Esophagus (tissue), 2 donors: ENCODE results near the gene USP40. TPM values are rescaled to one million over a fixed set of nuclear protein-coding genes. Genes with fewer than 3 reads are reported as not detected.

Experiments used
- H3K27ac ChIP-seq, 2 donors: one replicate each; pipeline ENCODE4 v1.5.1; 2013; ENCODE audit warnings: low read depth in 2 of 2, mild to moderate bottlenecking in 2 of 2, inconsistent platforms in 1 of 2, low read length in 1 of 2, moderate library complexity in 1 of 2
- H3K27me3 ChIP-seq, 2 donors: one replicate each; pipeline ENCODE4 v1.6.1; 2013; ENCODE audit warnings: low read length in 2 of 2, control low read depth in 1 of 2, mild to moderate bottlenecking in 1 of 2; ENCODE audit not compliant: insufficient read depth in 2 of 2, control insufficient read depth in 1 of 2
- H3K36me3 ChIP-seq, 2 donors: one replicate each; pipeline ENCODE4 v1.6.1; 2013; ENCODE audit warnings: low read length in 1 of 2; ENCODE audit not compliant: control insufficient read depth in 2 of 2, insufficient read depth in 2 of 2
- H3K4me1 ChIP-seq, 2 donors: one replicate each; pipeline ENCODE4 v1.6.1; 2013; ENCODE audit warnings: low read length in 1 of 2; ENCODE audit not compliant: control insufficient read depth in 2 of 2, insufficient read depth in 2 of 2
- H3K4me3 ChIP-seq, 2 donors: one replicate each; pipeline ENCODE4 v1.5.1; 2013; ENCODE audit warnings: low read length in 2 of 2, mild to moderate bottlenecking in 2 of 2, low read depth in 1 of 2, moderate library complexity in 1 of 2
- H3K9me3 ChIP-seq, 2 donors: one replicate each; pipeline ENCODE4 v1.6.1; 2013; ENCODE audit warnings: mild to moderate bottlenecking in 2 of 2, low read depth in 1 of 2, low read length in 1 of 2, moderate library complexity in 1 of 2; ENCODE audit not compliant: control insufficient read depth in 2 of 2, insufficient read depth in 1 of 2
- WGBS, 2 donors: extraction: QIAGEN DNeasy Blood & Tissue Kit; methylation state at CpG; one replicate each; pipeline ENCODE4 v1.1.7; 2013; 5-methylcytosine and 5-hydroxymethylcytosine counted together
- polyA plus RNA-seq, 2 donors: library from polyadenylated mRNA; stranded (reverse); fragments of 200-250 nt; gene quantifications; one replicate each; pipeline ENCODE4 v1.2.3, GENCODE V29; 2013
- donor health status: healthy with polysubstance abuse.
- donor health status: Bipolar disorder and iron deficiency.

Gene USP40
- polyA plus RNA-seq, 2 donors = 14.2 to 29.9 TPM

- Histone ChIP-seq H3K27me3 (no peaks in the 10 kb centered on the region), H3K27ac (no peak overlapping the region), H3K4me3 (no peak overlapping the region), H3K36me3 (peaks cover 4 to 42% of the 10 kb centered on the region in 2 donors), H3K4me1 (no peaks in the 10 kb centered on the region), H3K9me3 (no peaks in the 10 kb centered on the region)
- WGBS, 2 donors = 93 to 94% methylated on average over 32 to 33 of the region's 33 CpGs
These were observed 116.4 kb downstream of the USP40 start for GRCh38 chr2:233449921-233450863.

- no peaks in the 10 kb centered on the region for H3K27me3 ChIP-seq
- peaks cover 4 to 42% of the 10 kb centered on the region in 2 donors for H3K36me3 ChIP-seq
- peaks cover 0 to 3% of the 10 kb centered on the region in 2 donors for H3K4me1 ChIP-seq
- no peak overlapping the region for H3K27ac ChIP-seq
- H3K9me3 ChIP-seq = no peaks in the 10 kb centered on the region
- WGBS, 2 donors = 72 to 74% methylated on average over 31 of the region's 31 CpGs
- no peak overlapping the region for H3K4me3 ChIP-seq
These were observed 117.3 kb downstream of the USP40 start for GRCh38 chr2:233449081-233449901.

- H3K4me1 ChIP-seq = peaks cover 0 to 3% of the 10 kb centered on the region in 2 donors
- H3K27ac ChIP-seq = no peak overlapping the region
- 83 to 96% methylated on average over 4 of the region's 4 CpGs for WGBS, 2 donors
- no peaks in the 10 kb centered on the region for H3K9me3 ChIP-seq
- H3K36me3 ChIP-seq = peaks cover 0 to 42% of the 10 kb centered on the region in 2 donors
- H3K27me3 ChIP-seq = no peaks in the 10 kb centered on the region
- no peak overlapping the region for H3K4me3 ChIP-seq
These were observed 118.0 kb downstream of the USP40 start for GRCh38 chr2:233448575-233448974.

- Histone ChIP-seq H3K4me3 (no peak overlapping the region), H3K9me3 (no peaks in the 10 kb centered on the region), H3K27ac (no peak overlapping the region), H3K4me1 (peaks cover 0 to 3% of the 10 kb centered on the region in 2 donors), H3K27me3 (no peaks in the 10 kb centered on the region), H3K36me3 (peaks cover 0 to 42% of the 10 kb centered on the region in 2 donors)
- 78 to 81% methylated on average over 11 of the region's 11 CpGs for WGBS, 2 donors
These were observed 118.4 kb downstream of the USP40 start for GRCh38 chr2:233448220-233448559.

GRCh38 chr2:233447506-233448219 lies 118.9 kb downstream of the USP40 start:
- WGBS, 2 donors = 92 to 93% methylated on average over 15 of the region's 15 CpGs
- Histone ChIP-seq H3K4me1 (peaks cover 0 to 3% of the 10 kb centered on the region in 2 donors), H3K9me3 (no peaks in the 10 kb centered on the region), H3K4me3 (no peak overlapping the region), H3K27ac (no peak overlapping the region), H3K27me3 (no peaks in the 10 kb centered on the region), H3K36me3 (peaks cover 0 to 36% of the 10 kb centered on the region in 2 donors)

- Histone ChIP-seq H3K4me1 (peaks cover 0 to 3% of the 10 kb centered on the region in 2 donors), H3K36me3 (peaks cover 0 to 27% of the 10 kb centered on the region in 2 donors)
These were observed 119.8 kb downstream of the USP40 start for GRCh38 chr2:233446606-233447305.

GRCh38 chr2:233446121-233446520 lies 120.5 kb downstream of the USP40 start:
- H3K4me3 ChIP-seq = no peak overlapping the region
- H3K27ac ChIP-seq = no peak overlapping the region
- peaks cover 0 to 25% of the 10 kb centered on the region in 2 donors for H3K36me3 ChIP-seq
- H3K27me3 ChIP-seq = no peaks in the 10 kb centered on the region
- peaks cover 0 to 3% of the 10 kb centered on the region in 2 donors for H3K4me1 ChIP-seq
- H3K9me3 ChIP-seq = peaks cover 0 to 2% of the 10 kb centered on the region in 2 donors
- 85 to 100% methylated on average over 1 of the region's 1 CpG for WGBS, 2 donors

More at GRCh38 chr2:233446606-233447305, 119.8 kb downstream of the USP40 start:
- Histone ChIP-seq H3K27ac (no peak overlapping the region), H3K9me3 (no peaks in the 10 kb centered on the region), H3K4me3 (no peak overlapping the region), H3K27me3 (no peaks in the 10 kb centered on the region)
- 91 to 95% methylated on average over 37 of the region's 37 CpGs for WGBS, 2 donors

GRCh38 chr2:233445152-233445830 lies 121.3 kb downstream of the USP40 start:
- 94 to 96% methylated on average over 18 of the region's 18 CpGs for WGBS, 2 donors
- peaks cover 0 to 3% of the 10 kb centered on the region in 2 donors for H3K4me1 ChIP-seq
- H3K36me3 ChIP-seq = peaks cover 0 to 18% of the 10 kb centered on the region in 2 donors
- H3K27ac ChIP-seq = no peak overlapping the region
- H3K4me3 ChIP-seq = no peak overlapping the region
- no peaks in the 10 kb centered on the region for H3K27me3 ChIP-seq
- H3K9me3 ChIP-seq = peaks cover 0 to 2% of the 10 kb centered on the region in 2 donors
